Sigmoid colon (tissue), 7 donors: ENCODE measurements around the gene SDC4. TPM values are rescaled to one million over a fixed set of nuclear protein-coding genes. Genes with fewer than 3 reads are reported as not detected.

ENCODE experiments used
- DNase-seq: peaks from one replicate; pipeline ENCODE4 v3.0.0-alpha.2; 2019
- H3K27ac ChIP-seq, 4 donors: fragments of 200-600 bp; sonication (generic); one replicate each; pipeline ENCODE4 v1.5.1; 2016 to 2019; ENCODE audit warnings: mild to moderate bottlenecking in 1 of 4
- H3K27me3 ChIP-seq, 3 donors: fragments of 200-600 bp; sonication (generic); one replicate each; pipeline ENCODE4 v1.5.1; 2019; ENCODE audit warnings: mild to moderate bottlenecking in 1 of 3
- H3K36me3 ChIP-seq, 4 donors: fragments of 200-600 bp; sonication (generic); one replicate each; pipeline ENCODE4 v1.5.1; 2016 to 2019
- H3K4me1 ChIP-seq, 4 donors: fragments of 200-600 bp; sonication (generic); one replicate each; pipeline ENCODE4 v1.5.1; 2017 to 2019
- H3K4me3 ChIP-seq, 4 donors: fragments of 200-600 bp; sonication (generic); one replicate each; pipeline ENCODE4 v1.5.1; 2017 to 2019; ENCODE audit warnings: mild to moderate bottlenecking in 2 of 4, moderate library complexity in 1 of 4
- H3K9me3 ChIP-seq, 4 donors: fragments of 200-600 bp in 3 of 4; sonication (generic) in 3 of 4; one replicate each; pipeline versions ENCODE4 v1.5.1 to v1.6.1; 2013 to 2019
- EP300 ChIP-seq, 4 donors: sonication (generic); formaldehyde crosslinking; IDR thresholded peaks; one replicate each; pipeline ENCODE4 v1.6.1; 2017; ENCODE audit warnings: antibody characterized with exemption in 4 of 4
- POLR2A ChIP-seq, 2 donors: fragments of 450-650 bp; IDR thresholded peaks; one replicate each; pipeline ENCODE4 v1.6.1; 2016; ENCODE audit warnings: antibody characterized with exemption in 2 of 2, mild to moderate bottlenecking in 2 of 2, moderate library complexity in 2 of 2
- POLR2AphosphoS5 ChIP-seq, 4 donors: sonication (generic); formaldehyde crosslinking; IDR thresholded peaks; one replicate each; pipeline ENCODE4 v1.6.1; 2017; ENCODE audit warnings: antibody characterized with exemption in 4 of 4
- WGBS, 2 donors: extraction: QIAGEN DNeasy Blood & Tissue Kit; methylation state at CpG; one replicate each; pipeline ENCODE4 v1.1.7; 2013; 5-methylcytosine and 5-hydroxymethylcytosine counted together
- intact Hi-C: fragments of 100-400 bp; cut with DNase I; formaldehyde crosslinking; loops from one replicate; pipeline ENCODE4 v1.15.1; 2023
- polyA plus RNA-seq, 3 donors: library from polyadenylated mRNA; stranded (reverse); fragments of 200-250 nt; gene quantifications; one replicate each; pipeline ENCODE4 v1.2.3, GENCODE V29; 2013
- total RNA-seq, 4 donors: library from RNA; depleted of rRNA; stranded (reverse); fragments of >200 nt; gene quantifications; one replicate each; pipeline ENCODE4 v1.1.0, GENCODE V29; 2016
- TF ChIP-seq, protein P1 (sequence below), 4 experiments: fragments of 450-650 bp in 3 of 4; fragments of 200-600 bp in 1 of 4; IDR thresholded peaks; one replicate each; pipeline ENCODE4 v1.5.1; 2016 to 2019; ENCODE audit warnings: antibody characterized with exemption in 4 of 4, mild to moderate bottlenecking in 3 of 4, moderate library complexity in 2 of 4
- donor health status: healthy with polysubstance abuse.
- donor health status: Bipolar disorder and iron deficiency.
- donor health status: healthy.

SDC4 gene
- total and polyA plus RNA-seq, 7 donors: 22.2 to 149 (median 79.9) TPM

DNA sequence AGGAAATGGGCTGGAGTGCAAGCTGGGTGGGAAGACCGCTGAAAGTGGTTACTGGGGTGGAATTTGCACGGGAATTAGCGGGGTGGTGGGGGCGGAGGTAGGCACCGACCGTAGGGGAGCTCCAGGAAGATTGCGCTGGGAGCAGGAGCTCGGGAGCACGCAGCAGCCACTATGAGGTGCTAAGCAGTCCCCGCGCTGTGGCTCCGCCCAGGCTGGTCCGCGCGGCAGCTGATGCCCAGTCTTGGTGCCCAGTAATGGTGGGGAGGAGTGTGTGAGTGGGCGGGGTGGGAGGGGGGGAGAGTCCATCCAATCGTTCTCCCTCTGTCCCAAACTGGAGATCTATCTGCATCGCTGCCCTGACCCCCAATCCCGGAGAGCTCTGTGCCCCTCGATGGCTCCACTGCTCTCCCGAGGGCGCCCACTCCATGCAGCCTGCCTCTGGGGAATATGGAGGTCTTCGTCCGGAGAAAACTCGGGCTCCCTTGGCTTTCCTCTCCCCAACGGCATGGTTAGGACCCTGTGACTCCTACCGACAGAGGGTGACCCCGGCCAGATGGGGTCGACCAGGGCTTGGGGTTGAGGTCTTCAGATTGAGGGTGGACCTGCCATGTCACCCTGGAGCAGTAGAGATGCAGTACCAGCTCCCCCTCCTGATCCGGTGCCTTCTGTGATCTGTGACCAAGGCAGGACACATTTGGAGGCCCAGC lies 24.6 kb upstream of the SDC4 start:
- Histone ChIP-seq H3K4me3 (peak overlapping the region; percentile 1 to 55 (median 48)), H3K4me1 (peaks cover 0 to 19% (median 15%) of the 10 kb centered on the region in 4 donors), H3K27me3 (no peaks in the 10 kb centered on the region), H3K9me3 (no peaks in the 10 kb centered on the region), H3K27ac (peak overlapping the region; percentile 77 to 92 (median 82)), H3K36me3 (peaks cover 0 to 12% (median 2%) of the 10 kb centered on the region in 4 donors)
- 53 to 67% methylated on average over 30 of the region's 30 CpGs for WGBS, 2 donors
- intact Hi-C loops: loop anchor here (1.0 to 2.0 kb wide), 2 partner anchors 34 to 65 kb away; no protein-coding TSS in a partner anchor
- DNase-seq: peak; percentile 88
- TF ChIP-seq EP300 (IDR thresholded peaks at IDR 0.05) (no peak), POLR2AphosphoS5 (IDR thresholded peaks at IDR 0.05) (peak in 3 of 4 donors; percentile 22 to 43 (median 42)), POLR2A (IDR thresholded peaks at IDR 0.05) (no peak)
- TF ChIP-seq, protein P1, sequence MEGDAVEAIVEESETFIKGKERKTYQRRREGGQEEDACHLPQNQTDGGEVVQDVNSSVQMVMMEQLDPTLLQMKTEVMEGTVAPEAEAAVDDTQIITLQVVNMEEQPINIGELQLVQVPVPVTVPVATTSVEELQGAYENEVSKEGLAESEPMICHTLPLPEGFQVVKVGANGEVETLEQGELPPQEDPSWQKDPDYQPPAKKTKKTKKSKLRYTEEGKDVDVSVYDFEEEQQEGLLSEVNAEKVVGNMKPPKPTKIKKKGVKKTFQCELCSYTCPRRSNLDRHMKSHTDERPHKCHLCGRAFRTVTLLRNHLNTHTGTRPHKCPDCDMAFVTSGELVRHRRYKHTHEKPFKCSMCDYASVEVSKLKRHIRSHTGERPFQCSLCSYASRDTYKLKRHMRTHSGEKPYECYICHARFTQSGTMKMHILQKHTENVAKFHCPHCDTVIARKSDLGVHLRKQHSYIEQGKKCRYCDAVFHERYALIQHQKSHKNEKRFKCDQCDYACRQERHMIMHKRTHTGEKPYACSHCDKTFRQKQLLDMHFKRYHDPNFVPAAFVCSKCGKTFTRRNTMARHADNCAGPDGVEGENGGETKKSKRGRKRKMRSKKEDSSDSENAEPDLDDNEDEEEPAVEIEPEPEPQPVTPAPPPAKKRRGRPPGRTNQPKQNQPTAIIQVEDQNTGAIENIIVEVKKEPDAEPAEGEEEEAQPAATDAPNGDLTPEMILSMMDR (IDR thresholded peaks at IDR 0.05): peak in 1 of 4 experiments; percentile 36

- intact Hi-C loops: loop anchor here (2.0 kb wide), 1 partner anchor 35 kb away; no protein-coding TSS in a partner anchor
- Histone ChIP-seq H3K36me3 (peaks cover 0 to 18% (median 7%) of the 10 kb centered on the region in 4 donors), H3K4me1 (peaks cover 0 to 19% (median 15%) of the 10 kb centered on the region in 4 donors), H3K27me3 (no peaks in the 10 kb centered on the region), H3K4me3 (peak overlapping the region in 3 of 4 donors; percentile 43 to 55 (median 53)), H3K27ac (peak overlapping the region; percentile 77 to 92 (median 82)), H3K9me3 (no peaks in the 10 kb centered on the region)
- TF ChIP-seq POLR2A (IDR thresholded peaks at IDR 0.05) (no peak), EP300 (IDR thresholded peaks at IDR 0.05) (no peak), POLR2AphosphoS5 (IDR thresholded peaks at IDR 0.05) (no peak)
- TF ChIP-seq, protein P1 (IDR thresholded peaks at IDR 0.05): no peak
- WGBS, 2 donors: 92 to 94% methylated on average over 10 of the region's 10 CpGs
- no peak for DNase-seq
These were observed 24.0 kb upstream of the SDC4 start for GRCh38 chr20:45372241-45372640.

DNA sequence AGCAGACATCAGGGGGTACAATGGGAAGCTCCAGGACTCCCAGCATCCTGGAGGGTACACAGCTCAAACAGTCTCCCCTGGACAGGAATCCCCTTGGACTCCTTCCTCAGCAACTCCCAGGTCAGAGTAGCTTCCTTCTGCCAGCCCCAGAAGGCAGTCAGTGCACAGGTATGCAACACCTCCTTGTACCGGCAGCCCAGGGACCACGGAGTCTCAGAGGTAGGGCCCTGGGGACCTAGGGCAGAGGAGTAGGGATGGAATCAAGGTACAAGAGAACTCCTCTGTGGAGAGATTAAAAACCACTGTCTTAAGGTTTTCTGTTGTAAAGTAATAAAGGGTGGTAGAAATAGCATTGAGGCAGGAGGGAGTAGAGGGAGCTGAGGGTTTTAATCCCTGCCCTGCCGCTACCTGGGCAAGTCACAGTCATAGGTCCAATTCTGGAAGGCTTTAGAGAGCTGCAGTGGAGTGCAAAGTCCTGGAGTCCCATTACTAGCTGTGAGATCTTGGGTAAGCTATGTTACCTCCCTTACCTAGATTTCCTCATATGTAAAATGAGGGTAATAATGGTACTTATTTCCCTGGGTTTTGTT lies 22.4 kb upstream of the SDC4 start:
- TF ChIP-seq POLR2AphosphoS5 (IDR thresholded peaks at IDR 0.05) (no peak), EP300 (IDR thresholded peaks at IDR 0.05) (no peak), POLR2A (IDR thresholded peaks at IDR 0.05) (no peak)
- TF ChIP-seq, protein P1 (IDR thresholded peaks at IDR 0.05): no peak
- no peaks in the 10 kb centered on the region for H3K27me3 ChIP-seq
- WGBS, 2 donors: 67 to 90% methylated on average over 3 of the region's 3 CpGs
- H3K27ac ChIP-seq: no peak overlapping the region
- intact Hi-C loops: no loop called here
- peaks cover 10 to 33% (median 19%) of the 10 kb centered on the region in 4 donors for H3K36me3 ChIP-seq
- peaks cover 0 to 19% (median 15%) of the 10 kb centered on the region in 4 donors for H3K4me1 ChIP-seq
- DNase-seq: no peak
- H3K9me3 ChIP-seq: no peaks in the 10 kb centered on the region
- no peak overlapping the region for H3K4me3 ChIP-seq

DNA sequence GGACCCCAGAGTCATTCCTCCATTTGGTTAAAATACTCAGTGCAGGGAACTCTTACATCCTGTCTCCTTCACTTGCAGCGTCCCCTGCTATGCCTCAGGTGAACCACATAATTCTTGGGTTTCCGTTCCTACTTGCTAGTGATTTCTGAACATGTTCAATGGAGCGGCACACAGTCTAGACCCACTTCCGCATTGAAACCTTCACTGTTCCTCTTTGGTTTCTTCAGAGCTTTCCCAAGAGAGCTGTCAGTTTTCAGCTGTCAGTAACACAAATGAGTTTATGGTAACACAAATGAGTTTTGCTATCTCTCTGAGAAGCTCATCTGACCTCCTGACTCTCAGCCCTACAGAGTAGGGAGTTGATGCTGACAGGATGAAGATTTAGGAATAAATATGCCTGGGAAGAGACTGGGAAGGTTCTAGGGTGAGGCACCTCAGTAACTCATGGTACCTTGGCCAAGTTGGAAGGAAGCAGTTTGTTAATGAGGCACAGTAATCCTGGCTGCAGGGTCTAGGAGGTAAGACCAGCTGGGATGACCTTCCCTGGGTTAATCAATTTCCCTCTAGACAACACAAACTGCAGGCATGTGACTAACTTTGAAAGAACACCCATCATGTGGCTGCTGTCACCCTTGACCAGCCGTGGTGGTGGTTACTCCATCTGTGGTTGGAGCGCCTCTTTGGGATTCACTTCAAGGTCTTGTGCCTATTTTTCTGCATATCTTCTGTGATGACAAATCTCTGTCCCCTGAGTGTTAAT lies 20.2 kb upstream of the SDC4 start:
- Histone ChIP-seq H3K27me3 (no peaks in the 10 kb centered on the region), H3K4me1 (peaks cover 0 to 35% (median 30%) of the 10 kb centered on the region in 4 donors), H3K9me3 (no peaks in the 10 kb centered on the region), H3K36me3 (peaks cover 13 to 38% (median 22%) of the 10 kb centered on the region in 4 donors), H3K27ac (no peak overlapping the region), H3K4me3 (no peak overlapping the region)
- no peak for DNase-seq
- TF ChIP-seq EP300 (IDR thresholded peaks at IDR 0.05) (no peak), POLR2A (IDR thresholded peaks at IDR 0.05) (no peak), POLR2AphosphoS5 (IDR thresholded peaks at IDR 0.05) (no peak)
- TF ChIP-seq, protein P1 (IDR thresholded peaks at IDR 0.05): no peak
- WGBS, 2 donors: 47 to 89% methylated on average over 6 of the region's 6 CpGs
- intact Hi-C loops: loop anchor here (10.0 kb wide), 1 partner anchor 566 kb away; the partner anchor contains the start of gene PCIF1
